WERI-Rb-1 (cell line): ENCODE data around the gene CHIC2.

Experiments used
- DNase-seq: peaks from one replicate; pipeline ENCODE4 v3.0.0-alpha.2; 2020
- H3K27ac ChIP-seq: fragments of 250-450 bp; sonication (Bioruptor Pico); 2 replicates; pipeline ENCODE4 v1.5.1; 2020; ENCODE audit warnings: mild to moderate bottlenecking, moderate library complexity
- H3K27me3 ChIP-seq: fragments of 250-450 bp; sonication (Bioruptor Pico); 2 replicates; pipeline ENCODE4 v1.5.1; 2021; ENCODE audit warnings: mild to moderate bottlenecking, low read depth, moderate library complexity; ENCODE audit not compliant: insufficient read depth, severe bottlenecking
- H3K36me3 ChIP-seq: fragments of 250-450 bp; sonication (Bioruptor Pico); 2 replicates; pipeline ENCODE4 v1.5.1; 2020; ENCODE audit warnings: mild to moderate bottlenecking, moderate library complexity
- H3K4me3 ChIP-seq: 2 replicates; pipeline ENCODE4 v1.5.1; 2011; ENCODE audit warnings: low read depth, mild to moderate bottlenecking, control low read depth, low read length
- H3K9me3 ChIP-seq: fragments of 250-450 bp; sonication (Bioruptor Pico); 2 replicates; pipeline ENCODE4 v1.5.1; 2021; ENCODE audit warnings: mild to moderate bottlenecking, moderate library complexity; ENCODE audit not compliant: severe bottlenecking
- TF ChIP-seq, protein P1 (sequence below): IDR thresholded peaks from 2 replicates; pipeline ENCODE4 v1.5.1; 2011; ENCODE audit warnings: low read depth, mild to moderate bottlenecking, control low read depth, inconsistent platforms, low read length

CHIC2 gene

DNA sequence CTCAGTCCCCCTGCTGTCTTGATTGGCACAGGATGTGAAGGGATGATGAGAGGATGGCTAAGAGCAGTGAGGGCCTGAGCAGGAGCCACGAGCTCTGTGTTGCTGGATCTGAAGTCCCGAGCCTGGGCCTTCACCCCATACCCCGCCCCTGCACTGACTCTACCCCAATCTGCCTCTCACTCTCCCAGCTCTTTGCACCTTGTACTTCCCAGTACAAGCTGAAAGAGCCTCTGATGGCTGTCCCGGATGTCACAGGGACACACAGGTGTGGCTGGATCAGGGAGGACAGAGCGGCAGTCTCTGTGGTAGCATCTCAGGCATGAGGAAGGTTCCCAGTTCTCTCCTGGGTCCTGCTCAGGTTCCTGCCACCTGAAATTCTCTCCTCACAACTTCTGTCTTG is 103.6 kb downstream of the CHIC2 start:
- no peaks in the 10 kb centered on the region for H3K36me3 ChIP-seq
- TF ChIP-seq, protein P1, sequence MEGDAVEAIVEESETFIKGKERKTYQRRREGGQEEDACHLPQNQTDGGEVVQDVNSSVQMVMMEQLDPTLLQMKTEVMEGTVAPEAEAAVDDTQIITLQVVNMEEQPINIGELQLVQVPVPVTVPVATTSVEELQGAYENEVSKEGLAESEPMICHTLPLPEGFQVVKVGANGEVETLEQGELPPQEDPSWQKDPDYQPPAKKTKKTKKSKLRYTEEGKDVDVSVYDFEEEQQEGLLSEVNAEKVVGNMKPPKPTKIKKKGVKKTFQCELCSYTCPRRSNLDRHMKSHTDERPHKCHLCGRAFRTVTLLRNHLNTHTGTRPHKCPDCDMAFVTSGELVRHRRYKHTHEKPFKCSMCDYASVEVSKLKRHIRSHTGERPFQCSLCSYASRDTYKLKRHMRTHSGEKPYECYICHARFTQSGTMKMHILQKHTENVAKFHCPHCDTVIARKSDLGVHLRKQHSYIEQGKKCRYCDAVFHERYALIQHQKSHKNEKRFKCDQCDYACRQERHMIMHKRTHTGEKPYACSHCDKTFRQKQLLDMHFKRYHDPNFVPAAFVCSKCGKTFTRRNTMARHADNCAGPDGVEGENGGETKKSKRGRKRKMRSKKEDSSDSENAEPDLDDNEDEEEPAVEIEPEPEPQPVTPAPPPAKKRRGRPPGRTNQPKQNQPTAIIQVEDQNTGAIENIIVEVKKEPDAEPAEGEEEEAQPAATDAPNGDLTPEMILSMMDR, result no peak
- H3K4me3 ChIP-seq, result no peak overlapping the region
- H3K27me3 ChIP-seq, result peaks cover 10% of the 10 kb centered on the region
- DNase-seq, result no peak
- no peak overlapping the region for H3K27ac ChIP-seq
- no peaks in the 10 kb centered on the region for H3K9me3 ChIP-seq
